A549 (cell line): ENCODE data around the gene PSMC3.

Experiments used
- ESRRA ChIP-seq: fragments of 150-350 bp; IDR thresholded peaks from 2 replicates; pipeline ENCODE4 v1.6.1; 2014; ENCODE audit warnings: mild to moderate bottlenecking, low read length, borderline replicate concordance
- NR3C1 ChIP-seq: fragments of >200 bp; sonication (Bioruptor Twin); formaldehyde crosslinking; IDR thresholded peaks from 3 replicates; pipeline ENCODE4 v1.6.1; 2017
- TF ChIP-seq, protein P1 (sequence below): fragments of >200 bp; sonication (Bioruptor Twin); formaldehyde crosslinking; IDR thresholded peaks from 3 replicates; pipeline ENCODE4 v1.5.1; 2016
- TF ChIP-seq, protein P2 (sequence below): IDR thresholded peaks from 2 replicates; pipeline ENCODE4 v1.6.1; 2012
- TF ChIP-seq, protein P3 (sequence below): IDR thresholded peaks from 2 replicates; pipeline ENCODE4 v1.6.1; 2012
- TF ChIP-seq, protein P4 (sequence below): fragments of 200-600 bp; sonication (generic); IDR thresholded peaks from 2 replicates; pipeline ENCODE4 v1.6.1; 2016; ENCODE audit warnings: antibody characterized with exemption, mild to moderate bottlenecking, moderate library complexity

DNA sequence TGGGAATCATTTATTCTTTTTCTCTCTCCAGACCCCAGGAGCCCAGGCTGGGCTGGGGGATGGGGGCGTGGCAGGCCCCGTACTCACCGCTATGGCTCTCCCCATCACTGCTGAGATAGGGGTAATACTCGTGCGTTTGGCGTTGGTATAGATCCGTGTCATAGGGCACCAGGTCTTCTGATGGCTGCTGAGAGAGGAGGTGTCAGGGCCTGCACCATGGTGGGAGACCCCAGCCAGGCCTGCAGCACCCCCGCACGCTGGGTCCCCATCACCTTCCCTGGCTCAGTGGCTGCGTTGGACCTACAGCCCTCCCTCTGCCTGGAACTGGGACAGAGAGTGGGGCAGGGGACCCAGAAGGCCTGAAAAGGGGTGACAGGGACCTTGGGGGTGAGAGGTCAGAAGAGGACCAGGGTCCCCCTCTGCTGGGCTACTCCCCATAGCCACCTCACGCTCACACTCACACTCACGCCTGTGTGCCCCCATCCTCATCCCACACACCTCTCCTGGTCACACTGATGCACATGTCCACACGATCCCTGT, 50.6 kb downstream of the PSMC3 start:
- no peak for TF ChIP-seq NR3C1
- TF ChIP-seq, protein P1, sequence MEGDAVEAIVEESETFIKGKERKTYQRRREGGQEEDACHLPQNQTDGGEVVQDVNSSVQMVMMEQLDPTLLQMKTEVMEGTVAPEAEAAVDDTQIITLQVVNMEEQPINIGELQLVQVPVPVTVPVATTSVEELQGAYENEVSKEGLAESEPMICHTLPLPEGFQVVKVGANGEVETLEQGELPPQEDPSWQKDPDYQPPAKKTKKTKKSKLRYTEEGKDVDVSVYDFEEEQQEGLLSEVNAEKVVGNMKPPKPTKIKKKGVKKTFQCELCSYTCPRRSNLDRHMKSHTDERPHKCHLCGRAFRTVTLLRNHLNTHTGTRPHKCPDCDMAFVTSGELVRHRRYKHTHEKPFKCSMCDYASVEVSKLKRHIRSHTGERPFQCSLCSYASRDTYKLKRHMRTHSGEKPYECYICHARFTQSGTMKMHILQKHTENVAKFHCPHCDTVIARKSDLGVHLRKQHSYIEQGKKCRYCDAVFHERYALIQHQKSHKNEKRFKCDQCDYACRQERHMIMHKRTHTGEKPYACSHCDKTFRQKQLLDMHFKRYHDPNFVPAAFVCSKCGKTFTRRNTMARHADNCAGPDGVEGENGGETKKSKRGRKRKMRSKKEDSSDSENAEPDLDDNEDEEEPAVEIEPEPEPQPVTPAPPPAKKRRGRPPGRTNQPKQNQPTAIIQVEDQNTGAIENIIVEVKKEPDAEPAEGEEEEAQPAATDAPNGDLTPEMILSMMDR = no peak
- TF ChIP-seq, protein P2, sequence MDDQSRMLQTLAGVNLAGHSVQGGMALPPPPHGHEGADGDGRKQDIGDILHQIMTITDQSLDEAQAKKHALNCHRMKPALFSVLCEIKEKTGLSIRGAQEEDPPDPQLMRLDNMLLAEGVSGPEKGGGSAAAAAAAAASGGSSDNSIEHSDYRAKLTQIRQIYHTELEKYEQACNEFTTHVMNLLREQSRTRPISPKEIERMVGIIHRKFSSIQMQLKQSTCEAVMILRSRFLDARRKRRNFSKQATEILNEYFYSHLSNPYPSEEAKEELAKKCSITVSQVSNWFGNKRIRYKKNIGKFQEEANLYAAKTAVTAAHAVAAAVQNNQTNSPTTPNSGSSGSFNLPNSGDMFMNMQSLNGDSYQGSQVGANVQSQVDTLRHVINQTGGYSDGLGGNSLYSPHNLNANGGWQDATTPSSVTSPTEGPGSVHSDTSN = no peak
- TF ChIP-seq, protein P3, sequence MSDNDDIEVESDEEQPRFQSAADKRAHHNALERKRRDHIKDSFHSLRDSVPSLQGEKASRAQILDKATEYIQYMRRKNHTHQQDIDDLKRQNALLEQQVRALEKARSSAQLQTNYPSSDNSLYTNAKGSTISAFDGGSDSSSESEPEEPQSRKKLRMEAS = no peak
- no peak for TF ChIP-seq ESRRA
- TF ChIP-seq, protein P4, sequence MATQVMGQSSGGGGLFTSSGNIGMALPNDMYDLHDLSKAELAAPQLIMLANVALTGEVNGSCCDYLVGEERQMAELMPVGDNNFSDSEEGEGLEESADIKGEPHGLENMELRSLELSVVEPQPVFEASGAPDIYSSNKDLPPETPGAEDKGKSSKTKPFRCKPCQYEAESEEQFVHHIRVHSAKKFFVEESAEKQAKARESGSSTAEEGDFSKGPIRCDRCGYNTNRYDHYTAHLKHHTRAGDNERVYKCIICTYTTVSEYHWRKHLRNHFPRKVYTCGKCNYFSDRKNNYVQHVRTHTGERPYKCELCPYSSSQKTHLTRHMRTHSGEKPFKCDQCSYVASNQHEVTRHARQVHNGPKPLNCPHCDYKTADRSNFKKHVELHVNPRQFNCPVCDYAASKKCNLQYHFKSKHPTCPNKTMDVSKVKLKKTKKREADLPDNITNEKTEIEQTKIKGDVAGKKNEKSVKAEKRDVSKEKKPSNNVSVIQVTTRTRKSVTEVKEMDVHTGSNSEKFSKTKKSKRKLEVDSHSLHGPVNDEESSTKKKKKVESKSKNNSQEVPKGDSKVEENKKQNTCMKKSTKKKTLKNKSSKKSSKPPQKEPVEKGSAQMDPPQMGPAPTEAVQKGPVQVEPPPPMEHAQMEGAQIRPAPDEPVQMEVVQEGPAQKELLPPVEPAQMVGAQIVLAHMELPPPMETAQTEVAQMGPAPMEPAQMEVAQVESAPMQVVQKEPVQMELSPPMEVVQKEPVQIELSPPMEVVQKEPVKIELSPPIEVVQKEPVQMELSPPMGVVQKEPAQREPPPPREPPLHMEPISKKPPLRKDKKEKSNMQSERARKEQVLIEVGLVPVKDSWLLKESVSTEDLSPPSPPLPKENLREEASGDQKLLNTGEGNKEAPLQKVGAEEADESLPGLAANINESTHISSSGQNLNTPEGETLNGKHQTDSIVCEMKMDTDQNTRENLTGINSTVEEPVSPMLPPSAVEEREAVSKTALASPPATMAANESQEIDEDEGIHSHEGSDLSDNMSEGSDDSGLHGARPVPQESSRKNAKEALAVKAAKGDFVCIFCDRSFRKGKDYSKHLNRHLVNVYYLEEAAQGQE = no peak
